GM21526 (cell line): ENCODE results near the gene MAN1B1.

ENCODE experiments used
- ATAC-seq: cut with Tn5 transposase; IDR thresholded peaks from one replicate; pipeline ENCODE4 v1.9.1; 2021; ENCODE audit warnings: moderate library complexity; ENCODE audit not compliant: unreplicated experiment, low FRiP score

Gene MAN1B1

DNA sequence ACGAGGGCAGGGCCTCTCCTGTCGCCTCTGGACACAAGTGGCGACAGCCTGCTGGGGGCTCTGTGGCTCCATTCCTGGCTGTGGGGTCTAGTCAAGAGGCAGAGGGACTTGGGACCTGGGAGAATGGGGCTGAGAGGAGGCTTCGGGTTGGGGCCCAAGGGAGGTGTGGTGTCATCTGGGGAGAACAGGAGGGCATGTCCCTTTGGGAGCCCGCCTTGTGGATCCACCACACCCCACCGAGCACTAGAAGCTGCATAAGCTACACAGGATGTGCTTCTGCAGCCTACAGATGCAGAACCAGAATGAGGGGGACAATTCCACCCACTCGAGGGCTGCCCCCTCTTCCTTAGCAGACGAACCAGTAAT is 3.9 kb upstream of the MAN1B1 start:
- ATAC-seq, result no peak

DNA sequence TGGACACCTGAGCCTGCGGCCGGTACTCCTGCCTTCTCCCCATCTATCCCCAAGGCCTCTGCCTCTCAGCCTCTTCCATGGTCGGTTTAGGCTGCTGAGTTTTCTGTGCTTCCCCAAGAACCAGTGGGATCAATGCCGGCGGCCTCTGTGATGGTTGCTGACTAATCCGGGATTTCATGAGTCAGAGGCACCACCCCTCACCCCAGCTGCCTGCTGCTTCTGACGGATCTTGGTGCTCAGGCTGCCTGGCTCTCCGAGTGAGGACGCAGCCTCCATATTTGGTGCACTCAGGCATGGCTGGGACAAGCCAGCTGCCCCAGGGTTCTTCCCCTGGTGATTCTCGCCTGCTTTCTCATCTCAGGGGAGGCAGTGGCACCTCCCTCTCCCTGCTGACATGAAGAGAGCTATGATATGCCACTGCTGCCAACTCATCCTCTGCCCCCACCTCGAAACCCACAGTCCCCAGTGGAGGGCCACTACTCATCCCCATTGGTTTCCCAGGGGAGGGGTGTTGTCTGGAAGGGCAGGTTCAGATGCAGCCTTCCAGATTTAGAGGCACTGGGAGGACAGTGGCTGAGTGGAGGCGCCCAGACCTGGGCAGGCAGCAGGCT is 3.3 kb upstream of the MAN1B1 start:
- no peak for ATAC-seq

DNA sequence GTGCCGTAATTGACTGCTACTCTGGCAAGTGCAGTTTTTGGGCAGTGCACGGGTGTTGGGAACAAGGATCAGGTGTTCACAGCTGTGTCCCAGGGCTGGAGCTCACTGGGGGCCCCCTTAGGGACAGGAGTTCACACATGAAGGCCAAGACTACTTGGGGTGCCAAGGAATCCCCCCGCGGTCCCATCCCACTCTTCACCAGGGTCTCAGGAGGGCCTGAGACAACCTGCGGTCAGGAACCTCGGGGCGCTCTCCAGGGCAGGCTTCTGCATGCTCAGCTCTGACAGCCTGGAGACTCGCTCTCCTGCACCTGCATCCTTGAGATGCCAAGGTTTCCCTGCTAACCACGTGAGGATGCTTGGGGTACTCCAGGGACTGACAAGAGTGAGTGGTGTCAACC is 2.3 kb upstream of the MAN1B1 start:
- no peak for ATAC-seq

DNA sequence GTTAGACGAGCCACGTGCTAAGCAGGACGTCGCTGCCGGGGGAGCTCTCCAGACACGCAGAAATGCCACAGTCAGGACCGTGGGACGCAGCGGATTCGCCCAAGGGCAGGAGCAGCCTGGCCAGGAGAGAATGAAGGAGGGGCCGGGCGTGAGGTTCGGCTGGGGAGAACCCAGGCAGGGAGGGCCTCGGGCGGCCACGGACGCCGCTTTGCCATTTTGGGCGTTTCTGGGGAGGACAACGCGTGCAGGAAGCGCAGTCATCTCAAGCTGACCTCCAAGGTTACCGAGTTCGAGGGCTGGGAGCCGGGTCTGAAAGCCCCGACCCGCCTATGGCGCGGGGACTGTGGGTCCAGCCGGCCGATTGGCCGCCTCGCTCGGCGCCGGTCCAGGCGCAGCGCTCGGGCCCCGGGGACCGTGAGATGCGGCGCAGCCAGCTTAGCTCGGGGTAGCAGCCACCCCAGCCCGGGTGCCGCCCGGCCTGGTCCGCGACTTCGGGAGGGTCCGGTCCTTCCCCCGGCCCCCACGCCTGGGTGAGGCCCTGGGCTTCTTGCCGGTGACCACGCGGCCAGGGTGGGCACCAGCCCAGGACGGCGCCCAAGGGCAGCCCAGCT is 760 bp upstream of the MAN1B1 start:
- ATAC-seq, result peak; percentile 16

DNA sequence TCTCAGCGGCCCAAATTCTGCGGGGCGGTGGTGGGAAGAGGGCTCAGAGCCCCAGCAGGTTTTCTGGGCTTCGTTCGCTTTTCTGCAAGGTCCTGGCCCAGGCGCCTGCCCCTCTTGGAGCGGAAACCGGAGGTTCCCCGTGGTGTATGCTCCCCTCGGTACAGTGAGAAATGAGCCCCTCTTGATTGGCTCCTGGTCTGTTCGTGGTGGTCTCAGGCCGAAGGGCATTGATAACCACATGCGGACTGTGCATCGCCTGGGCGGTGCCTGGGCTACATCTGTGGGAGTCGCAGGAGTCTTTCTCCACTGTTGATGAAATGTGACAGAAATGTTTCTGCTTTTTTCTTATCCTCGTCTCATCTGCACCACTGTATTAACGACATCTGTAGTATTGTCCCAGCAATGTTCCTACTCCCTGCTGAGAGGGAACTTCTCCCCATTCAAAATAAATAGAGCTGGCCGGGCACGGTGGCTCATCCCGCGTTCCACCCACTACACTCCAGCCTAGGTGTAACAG is 682 bp downstream of the MAN1B1 start:
- ATAC-seq, result no peak

DNA sequence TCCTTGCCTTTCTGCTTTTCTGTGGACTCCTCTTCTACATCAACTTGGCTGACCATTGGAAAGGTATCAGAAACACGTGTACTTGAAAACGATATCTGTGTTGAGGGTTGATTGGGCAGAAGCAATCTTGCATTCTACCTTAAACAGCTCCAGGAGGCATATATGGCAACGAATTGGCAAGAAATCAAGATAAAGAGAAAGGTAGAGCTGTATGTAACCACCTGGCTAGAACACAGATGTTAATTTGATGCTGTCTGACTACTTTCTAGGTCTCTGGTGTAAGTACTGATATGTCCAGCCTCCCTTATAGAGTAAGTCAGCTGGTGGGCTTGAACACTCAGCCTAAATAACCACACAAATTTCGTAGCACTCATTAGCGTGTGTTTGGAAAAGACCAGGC is 1.3 kb downstream of the MAN1B1 start:
- no peak for ATAC-seq

DNA sequence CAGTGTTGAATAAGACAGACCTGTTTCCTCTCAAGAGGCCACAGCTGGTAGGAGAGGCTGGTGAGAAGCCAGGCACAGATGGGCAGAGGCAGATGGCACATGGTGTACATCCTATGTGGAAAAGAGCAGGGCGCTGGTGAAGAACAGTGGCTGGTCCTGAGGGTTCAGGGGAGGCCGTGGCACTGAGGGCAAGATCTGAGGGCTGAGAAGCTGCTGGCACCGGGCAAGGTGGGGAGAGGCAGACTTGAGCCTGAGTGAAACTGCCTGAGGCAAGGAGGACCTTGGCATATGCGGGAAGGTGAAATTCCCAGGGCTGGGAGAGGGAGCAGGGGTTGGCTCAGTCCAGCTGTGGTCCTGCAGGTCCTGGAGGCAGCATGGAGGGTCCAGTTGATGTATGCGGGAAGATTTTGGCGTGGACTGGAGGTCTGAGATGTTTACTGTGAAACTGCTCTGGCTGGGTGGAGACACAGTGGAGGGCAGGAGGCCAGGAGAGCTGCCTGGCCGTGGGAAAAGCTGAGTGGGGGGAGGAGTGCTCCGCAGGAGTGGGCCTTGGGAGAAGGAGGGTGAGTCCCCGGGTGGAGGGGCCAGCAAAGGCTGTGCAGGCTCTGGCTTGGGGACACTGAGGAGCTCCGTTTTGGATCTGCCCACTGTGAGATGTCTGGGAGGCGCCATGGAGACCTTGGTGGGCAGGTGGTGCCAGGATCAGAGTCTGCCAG is 2.6 kb downstream of the MAN1B1 start:
- ATAC-seq, result no peak

DNA sequence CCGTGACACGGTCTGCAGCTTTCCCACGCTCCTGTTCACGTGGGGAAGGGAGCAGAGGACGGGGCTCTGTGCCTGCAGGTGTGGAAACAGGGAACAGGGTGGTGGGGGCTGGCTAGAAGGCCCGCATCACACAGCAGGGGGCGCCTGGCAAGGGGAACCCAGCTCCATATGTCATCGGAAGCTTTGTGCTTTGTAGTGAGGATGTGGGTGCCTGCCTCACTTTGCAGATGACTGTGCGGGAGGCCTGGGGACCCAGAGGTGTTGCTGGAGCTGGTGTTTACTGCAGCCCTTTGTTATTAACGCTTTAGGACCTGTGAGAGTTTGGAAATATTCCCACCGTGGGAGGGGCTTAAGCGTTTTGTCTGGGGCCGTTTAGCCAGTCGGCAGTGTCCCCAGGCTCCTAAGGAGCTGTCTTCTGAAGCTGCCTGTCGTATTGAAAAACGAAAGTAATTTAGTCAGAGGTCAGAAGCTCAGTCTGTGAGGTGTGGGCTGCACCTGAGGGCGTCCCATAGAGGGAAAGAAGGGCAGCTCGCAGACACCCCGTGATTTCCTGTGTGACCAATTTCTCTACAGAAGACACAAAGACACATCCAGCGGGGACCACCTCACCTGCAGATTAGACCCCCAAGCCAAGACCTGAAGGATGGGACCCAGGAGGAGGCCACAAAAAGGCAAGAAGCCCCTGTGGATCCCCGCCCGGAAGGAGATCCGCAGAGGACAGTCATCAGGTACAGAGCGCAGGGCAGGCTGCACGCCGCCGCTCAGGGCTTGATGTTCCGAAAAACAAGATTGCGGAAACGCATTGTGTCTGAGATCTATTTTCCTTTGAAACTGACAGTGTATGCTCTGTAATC is 9.1 kb downstream of the MAN1B1 start:
- ATAC-seq, result peak; percentile 59

DNA sequence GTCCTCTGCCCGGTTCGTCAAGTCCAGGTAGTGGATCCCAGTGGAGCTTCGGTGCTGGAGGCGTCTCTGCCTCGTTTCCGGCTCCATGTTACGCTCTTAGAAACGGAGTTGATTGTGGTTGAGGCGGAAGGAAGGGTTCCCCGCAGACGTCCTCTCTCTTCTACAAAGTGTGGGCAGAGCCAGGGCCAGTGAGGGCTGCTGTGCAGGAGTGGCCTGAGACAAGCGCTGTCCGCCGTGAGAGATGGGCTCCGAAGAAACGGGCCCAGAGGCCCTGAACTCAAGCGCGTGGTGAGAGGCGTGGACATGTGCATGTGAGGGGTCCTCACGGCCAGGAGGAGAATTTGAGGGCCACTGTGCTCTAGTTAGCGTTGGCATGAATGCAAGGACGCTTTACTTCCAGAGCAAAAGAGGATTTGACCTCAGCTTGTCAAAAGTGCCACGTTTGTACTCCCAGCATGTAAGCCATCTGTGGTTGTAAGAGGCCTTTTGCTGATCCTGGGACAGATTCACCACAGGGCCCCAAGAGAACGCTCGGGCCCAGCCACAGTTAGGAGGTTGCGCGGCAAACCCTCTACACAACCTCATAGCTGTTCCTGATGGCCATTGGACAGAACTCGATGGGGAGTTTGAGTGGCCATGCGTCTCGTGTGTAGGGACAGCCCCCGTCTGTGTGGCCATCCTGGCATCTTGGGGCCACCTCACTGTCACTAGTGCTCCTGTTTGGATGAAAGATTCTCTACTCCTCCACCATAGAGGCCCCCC is 10.2 kb downstream of the MAN1B1 start:
- ATAC-seq, result no peak

DNA sequence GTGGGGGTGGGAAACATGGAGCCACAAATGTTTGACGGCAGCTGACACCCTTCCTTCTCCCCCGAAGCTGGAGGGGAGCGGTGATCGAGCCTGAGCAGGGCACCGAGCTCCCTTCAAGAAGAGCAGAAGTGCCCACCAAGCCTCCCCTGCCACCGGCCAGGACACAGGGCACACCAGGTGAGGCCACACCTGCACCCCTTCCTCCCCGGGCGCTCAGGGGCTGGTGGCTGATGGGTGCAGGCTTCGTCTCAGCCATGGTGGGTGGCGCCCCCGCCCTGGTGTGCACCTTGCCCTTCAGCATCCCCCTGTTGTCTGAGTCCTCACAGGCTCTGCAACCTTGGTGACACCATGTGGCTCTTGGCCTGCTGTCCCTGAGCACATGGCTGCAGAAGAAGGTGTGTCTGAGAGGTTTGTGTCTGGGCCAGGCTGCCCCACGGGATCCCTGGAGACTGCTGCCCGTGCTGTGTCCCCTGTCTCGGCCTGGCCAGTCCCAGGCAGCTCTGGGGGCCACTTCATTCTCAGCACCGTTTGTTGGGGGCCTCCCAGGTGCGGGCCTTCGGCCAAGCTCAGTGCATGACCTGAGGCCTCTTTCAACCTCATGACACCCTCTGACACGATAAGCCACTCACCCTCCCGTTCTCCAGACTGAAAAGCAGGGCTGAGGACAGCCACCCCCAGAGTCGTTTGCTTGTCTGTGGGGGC is 11.1 kb downstream of the MAN1B1 start:
- ATAC-seq, result no peak

DNA sequence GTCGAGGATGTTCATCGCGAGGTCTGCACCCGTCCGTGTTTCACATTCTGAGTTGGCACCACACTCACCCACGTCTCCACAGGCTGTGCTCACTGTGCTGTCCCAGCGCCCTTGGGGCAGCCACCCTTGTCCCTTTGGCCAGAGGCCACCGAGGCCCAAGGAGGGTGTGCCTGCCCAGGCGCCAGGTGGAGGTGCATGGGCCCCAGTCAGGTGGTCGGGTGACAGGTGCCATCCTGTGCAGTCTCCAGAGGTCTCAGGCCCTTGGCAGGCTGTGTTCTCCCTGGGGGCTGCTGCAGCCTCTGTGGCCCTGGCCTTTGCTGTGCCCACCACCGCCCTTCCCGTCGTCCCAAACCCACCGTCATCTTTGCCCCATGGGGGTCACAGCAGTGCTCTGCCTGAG is 12.4 kb downstream of the MAN1B1 start:
- ATAC-seq, result no peak

DNA sequence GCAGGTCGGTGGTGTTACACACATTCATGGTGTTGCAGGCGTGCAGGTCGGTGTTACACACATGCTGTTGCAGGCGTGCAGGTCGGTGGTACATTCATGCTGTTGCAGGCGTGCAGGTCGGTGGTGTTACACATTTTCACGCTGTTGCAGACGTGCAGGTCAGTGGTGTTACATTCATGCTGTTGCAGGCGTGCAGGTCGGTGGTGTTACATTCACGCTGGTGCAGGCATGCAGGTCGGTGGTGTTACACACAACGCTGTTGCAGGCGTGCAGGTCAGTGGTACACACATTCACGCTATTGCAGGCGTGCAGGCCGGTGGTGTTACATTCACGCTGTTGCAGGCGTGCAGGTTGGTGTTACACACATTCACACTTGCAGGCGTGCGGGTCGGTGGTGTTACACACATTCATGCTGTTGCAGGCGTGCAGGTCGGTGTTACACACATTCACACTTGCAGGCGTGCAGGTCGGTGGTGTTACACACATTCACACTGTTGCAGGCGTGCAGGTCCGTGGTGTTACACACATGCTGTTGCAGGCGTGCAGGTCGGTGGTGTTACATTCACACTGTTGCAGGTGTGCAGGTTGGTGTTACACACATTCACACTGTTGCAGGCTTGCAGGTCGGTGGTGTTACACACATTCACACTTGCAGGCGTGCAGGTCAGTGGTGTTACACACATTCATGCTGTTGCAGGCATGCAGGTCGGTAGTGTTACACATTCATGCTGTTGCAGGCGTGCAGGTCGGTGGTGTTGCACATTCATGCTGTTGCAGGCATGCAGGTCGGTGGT is 16.6 kb downstream of the MAN1B1 start:
- no peak for ATAC-seq

DNA sequence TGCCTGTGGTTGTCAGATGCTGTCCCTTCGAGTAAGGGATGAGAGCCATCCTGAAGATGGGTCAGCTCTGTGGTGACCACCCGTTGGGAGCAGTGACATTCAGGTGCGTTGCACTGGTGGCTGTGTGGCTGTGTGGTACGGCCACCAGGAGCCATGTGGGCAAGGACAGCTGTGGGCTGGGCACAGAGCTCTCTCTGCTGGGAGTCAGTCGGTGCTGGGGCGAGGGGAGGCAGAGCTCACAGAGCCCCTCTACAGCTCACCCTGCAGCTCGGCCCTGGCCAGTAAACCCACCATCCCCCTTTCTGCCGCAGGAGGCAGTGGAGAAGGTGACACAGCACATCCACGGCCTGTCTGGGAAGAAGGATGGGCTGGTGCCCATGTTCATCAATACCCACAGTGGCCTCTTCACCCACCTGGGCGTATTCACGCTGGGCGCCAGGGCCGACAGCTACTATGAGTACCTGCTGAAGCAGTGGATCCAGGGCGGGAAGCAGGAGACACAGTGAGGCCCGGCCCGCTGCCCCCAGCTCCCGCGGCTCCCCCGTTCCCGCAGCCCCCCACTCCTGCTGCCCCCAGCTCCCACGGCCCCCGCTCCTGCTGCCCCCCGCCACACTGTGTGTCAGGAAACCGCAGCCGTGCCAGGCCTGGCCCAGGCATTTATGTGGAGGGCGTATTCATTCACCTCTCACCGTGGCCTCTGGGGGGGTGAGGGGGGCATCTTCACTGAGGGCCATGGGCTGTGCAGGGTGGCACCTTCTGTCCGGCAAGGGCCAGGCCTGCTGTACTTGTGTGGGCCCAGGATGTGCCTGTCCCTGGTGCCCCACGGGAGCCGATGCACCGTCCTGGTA is 19.3 kb downstream of the MAN1B1 start:
- ATAC-seq, result no peak

DNA sequence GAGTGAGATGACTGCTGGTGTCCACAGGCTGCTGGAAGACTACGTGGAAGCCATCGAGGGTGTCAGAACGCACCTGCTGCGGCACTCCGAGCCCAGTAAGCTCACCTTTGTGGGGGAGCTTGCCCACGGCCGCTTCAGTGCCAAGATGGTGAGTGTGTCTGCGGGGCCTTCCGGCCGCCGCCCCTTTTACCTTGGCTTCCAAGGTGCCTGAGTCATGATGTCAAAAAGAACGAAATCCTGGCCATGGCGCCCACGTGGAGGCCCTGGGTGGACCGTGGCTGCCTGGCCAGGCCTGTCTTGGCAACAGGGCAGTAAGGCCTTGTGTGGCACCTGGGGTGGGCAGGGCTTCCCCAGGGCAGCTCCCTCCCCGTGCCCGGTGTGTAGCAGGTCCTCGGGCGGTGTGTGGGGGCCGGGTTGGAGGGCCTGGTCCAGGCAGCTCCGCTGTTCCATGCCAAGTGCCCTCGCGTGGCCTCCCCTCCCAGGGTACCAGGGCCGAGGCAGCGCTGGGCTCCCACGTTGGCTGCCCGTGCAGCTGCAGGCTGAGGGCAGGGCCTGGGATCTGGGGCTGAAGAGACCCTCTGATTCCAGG is 20.0 kb downstream of the MAN1B1 start:
- ATAC-seq, result no peak

DNA sequence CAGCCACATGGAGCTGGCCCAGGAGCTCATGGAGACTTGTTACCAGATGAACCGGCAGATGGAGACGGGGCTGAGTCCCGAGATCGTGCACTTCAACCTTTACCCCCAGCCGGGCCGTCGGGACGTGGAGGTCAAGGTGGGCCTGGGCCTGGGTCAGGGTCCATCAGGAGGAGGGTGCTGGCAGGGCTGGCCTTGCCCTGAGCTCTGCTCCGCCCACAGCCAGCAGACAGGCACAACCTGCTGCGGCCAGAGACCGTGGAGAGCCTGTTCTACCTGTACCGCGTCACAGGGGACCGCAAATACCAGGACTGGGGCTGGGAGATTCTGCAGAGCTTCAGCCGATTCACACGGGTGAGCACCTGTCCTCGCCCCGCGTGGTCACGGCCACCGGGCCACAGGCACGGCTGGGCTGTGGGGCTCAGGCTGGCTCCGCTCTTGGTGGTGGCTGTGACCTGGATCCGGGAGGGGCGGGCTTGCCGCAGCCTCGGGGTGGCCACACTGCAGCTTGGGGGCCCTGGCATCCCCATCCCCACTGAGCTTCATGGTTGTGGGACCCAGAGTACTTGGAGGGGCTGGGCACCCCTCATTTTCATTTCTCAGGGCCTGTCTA is 20.6 kb downstream of the MAN1B1 start:
- ATAC-seq, result no peak

DNA sequence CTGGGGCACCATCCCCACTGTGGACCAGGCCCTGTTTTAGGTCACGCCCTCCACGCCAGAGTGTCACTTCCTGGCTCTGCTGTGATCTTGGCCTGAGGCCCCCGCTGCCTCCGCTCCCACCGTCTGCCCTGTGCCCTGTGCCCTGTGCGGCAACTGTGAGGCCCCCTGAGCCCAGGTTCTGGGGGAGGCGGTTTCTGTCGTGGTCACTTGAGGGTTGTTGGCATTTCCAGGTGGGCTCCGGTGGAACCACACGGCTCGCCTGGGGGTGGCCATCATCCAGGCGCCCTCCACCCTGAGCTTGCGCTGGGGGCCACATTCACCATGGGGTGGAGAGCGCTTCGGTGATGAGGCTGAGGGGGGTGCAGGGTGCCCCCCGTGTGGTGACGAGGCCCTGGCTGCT is 21.2 kb downstream of the MAN1B1 start:
- ATAC-seq, result no peak

DNA sequence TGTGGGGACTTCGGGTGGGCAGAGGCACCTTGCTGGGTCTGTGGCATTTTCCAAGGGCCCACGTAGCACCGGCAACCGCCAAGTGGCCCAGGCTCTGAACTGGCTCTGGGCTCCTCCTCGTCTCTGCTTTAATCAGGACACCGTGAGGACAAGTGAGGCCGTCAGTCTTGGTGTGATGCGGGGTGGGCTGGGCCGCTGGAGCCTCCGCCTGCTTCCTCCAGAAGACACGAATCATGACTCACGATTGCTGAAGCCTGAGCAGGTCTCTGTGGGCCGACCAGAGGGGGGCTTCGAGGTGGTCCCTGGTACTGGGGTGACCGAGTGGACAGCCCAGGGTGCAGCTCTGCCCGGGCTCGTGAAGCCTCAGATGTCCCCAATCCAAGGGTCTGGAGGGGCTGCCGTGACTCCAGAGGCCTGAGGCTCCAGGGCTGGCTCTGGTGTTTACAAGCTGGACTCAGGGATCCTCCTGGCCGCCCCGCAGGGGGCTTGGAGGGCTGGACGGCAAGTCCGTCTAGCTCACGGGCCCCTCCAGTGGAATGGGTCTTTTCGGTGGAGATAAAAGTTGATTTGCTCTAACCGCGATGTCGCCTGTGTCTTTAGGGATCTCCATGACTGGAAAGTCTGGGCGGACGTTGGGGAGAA is 21.9 kb downstream of the MAN1B1 start:
- no peak for ATAC-seq
